Calu3 (cell line): ENCODE results near the gene BFSP2. TPM values are rescaled to one million over a fixed set of nuclear protein-coding genes. Genes with fewer than 3 reads are reported as not detected.
A peak's percentile ranks its signal among the peaks of the same experiment; 100 is the strongest.

Experiments
- Bru-seq: library from RNA; stranded (reverse); fragments of 400-500 nt; gene quantifications from one replicate; lab custom pipeline; 2021; lab: Mats Ljungman, UMichigan
- BruChase-seq, 2 experiments: library from RNA; stranded (reverse); fragments of 400-500 nt; gene quantifications; one replicate each; lab custom pipeline; 2021; lab: Mats Ljungman, UMichigan
- BruUV-seq: library from RNA; stranded (reverse); fragments of 400-500 nt; replicated peaks from 2 replicates; lab custom pipeline; 2021; lab: Mats Ljungman, UMichigan
- CTCF ChIA-PET: fragments of 300-600 bp; sonication (Branson Sonifier 250); formaldehyde crosslinking; loops from one replicate; lab custom pipeline; 2022; ENCODE audit warnings: antibody characterized with exemption; lab: Charles Lee
- DNase-seq: peaks from one replicate; pipeline ENCODE4 v3.0.0; 2022
- H3K27ac Mint-ChIP-seq: one replicate; pipeline ENCODE4 v1.8.0; 2022; ENCODE audit warnings: mixed read lengths; ENCODE audit not compliant: unreplicated experiment
- H3K27me3 Mint-ChIP-seq: one replicate; pipeline ENCODE4 v1.8.0; 2022; ENCODE audit warnings: mixed read lengths; ENCODE audit not compliant: unreplicated experiment
- H3K36me3 Mint-ChIP-seq: one replicate; pipeline ENCODE4 v1.8.0; 2022; ENCODE audit warnings: mild to moderate bottlenecking, moderate library complexity, mixed read lengths; ENCODE audit not compliant: insufficient read depth, unreplicated experiment
- H3K4me1 Mint-ChIP-seq: one replicate; pipeline ENCODE4 v1.8.0; 2022; ENCODE audit warnings: mild to moderate bottlenecking, low read depth, mixed read lengths; ENCODE audit not compliant: unreplicated experiment
- H3K4me3 Mint-ChIP-seq: one replicate; pipeline ENCODE4 v1.8.0; 2022; ENCODE audit warnings: mild to moderate bottlenecking, low read depth, moderate library complexity, mixed read lengths; ENCODE audit not compliant: unreplicated experiment
- H3K9me3 Mint-ChIP-seq: one replicate; pipeline ENCODE4 v1.8.0; 2022; ENCODE audit warnings: low read depth, mixed read lengths; ENCODE audit not compliant: unreplicated experiment
- intact Hi-C: fragments of 100-400 bp; cut with micrococcal nuclease; formaldehyde crosslinking; loops from one replicate; pipeline ENCODE4 v1.10.0; 2022; ENCODE audit not compliant: unreplicated experiment
- long read RNA-seq: library from polyadenylated mRNA; stranded (forward); transcript quantifications from one replicate; pipeline ENCODE4 v2.0.0, GENCODE V29; 2022
- total RNA-seq: library from RNA; stranded (reverse); gene quantifications from 2 replicates; pipeline ENCODE4 v1.2.3, GENCODE V29; 2022
- TF ChIP-seq, protein P1 (sequence below): fragments of 200-600 bp; IDR thresholded peaks from one replicate; pipeline ENCODE4 v1.8.0; 2022; ENCODE audit warnings: antibody characterized with exemption; ENCODE audit not compliant: unreplicated experiment

BFSP2 gene, protein sequence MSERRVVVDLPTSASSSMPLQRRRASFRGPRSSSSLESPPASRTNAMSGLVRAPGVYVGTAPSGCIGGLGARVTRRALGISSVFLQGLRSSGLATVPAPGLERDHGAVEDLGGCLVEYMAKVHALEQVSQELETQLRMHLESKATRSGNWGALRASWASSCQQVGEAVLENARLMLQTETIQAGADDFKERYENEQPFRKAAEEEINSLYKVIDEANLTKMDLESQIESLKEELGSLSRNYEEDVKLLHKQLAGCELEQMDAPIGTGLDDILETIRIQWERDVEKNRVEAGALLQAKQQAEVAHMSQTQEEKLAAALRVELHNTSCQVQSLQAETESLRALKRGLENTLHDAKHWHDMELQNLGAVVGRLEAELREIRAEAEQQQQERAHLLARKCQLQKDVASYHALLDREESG
- total RNA-seq, result not detected in 2 replicates
- percentile 1 among the genes with signal in this experiment for Bru-seq, nascent RNA
- BruChase-seq, experiment 1, labeled RNA remaining after a 6-hour chase, result percentile 1 among the genes with signal in this experiment
- not detected for BruChase-seq, experiment 2, labeled RNA remaining after a 2-hour chase
- long read RNA-seq, result 0 reads

DNA sequence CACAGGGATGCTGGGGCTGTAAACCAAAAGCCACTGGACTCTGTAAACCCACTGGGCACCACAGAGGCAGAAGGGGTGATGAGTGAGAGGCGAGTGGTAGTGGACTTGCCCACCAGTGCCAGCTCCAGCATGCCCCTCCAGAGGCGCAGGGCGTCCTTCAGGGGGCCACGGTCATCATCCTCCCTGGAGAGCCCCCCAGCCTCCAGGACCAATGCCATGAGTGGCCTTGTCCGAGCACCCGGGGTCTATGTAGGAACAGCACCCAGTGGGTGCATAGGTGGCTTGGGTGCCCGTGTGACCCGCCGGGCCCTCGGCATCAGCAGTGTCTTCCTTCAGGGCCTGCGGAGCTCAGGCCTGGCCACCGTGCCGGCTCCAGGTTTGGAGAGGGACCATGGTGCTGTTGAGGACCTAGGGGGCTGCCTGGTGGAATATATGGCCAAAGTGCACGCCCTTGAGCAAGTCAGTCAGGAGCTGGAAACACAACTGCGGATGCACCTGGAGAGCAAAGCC, at the start of gene BFSP2:
Gene BFSP2, plus strand, starts transcription at position 51 of the 510 bp plus-strand sequence. Its CDS starts 28 bp downstream, at position 79.
- no peaks in the 10 kb centered on the region for H3K4me1 Mint-ChIP-seq
- BruUV-seq, result no TSS peak
- intact Hi-C loops, result no loop called here
- no peaks in the 10 kb centered on the region for H3K9me3 Mint-ChIP-seq
- H3K4me3 Mint-ChIP-seq, result no peak within 1 kb of the TSS
- peaks cover 73% of the 10 kb centered on the region for H3K27me3 Mint-ChIP-seq
- TF ChIP-seq, protein P1, sequence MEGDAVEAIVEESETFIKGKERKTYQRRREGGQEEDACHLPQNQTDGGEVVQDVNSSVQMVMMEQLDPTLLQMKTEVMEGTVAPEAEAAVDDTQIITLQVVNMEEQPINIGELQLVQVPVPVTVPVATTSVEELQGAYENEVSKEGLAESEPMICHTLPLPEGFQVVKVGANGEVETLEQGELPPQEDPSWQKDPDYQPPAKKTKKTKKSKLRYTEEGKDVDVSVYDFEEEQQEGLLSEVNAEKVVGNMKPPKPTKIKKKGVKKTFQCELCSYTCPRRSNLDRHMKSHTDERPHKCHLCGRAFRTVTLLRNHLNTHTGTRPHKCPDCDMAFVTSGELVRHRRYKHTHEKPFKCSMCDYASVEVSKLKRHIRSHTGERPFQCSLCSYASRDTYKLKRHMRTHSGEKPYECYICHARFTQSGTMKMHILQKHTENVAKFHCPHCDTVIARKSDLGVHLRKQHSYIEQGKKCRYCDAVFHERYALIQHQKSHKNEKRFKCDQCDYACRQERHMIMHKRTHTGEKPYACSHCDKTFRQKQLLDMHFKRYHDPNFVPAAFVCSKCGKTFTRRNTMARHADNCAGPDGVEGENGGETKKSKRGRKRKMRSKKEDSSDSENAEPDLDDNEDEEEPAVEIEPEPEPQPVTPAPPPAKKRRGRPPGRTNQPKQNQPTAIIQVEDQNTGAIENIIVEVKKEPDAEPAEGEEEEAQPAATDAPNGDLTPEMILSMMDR, result no peak
- CTCF ChIA-PET, result no interaction called here
- no peak within 1 kb of the TSS for H3K27ac Mint-ChIP-seq
- H3K36me3 Mint-ChIP-seq, result no peaks in the 10 kb centered on the region
- DNase-seq, result no peak

DNA sequence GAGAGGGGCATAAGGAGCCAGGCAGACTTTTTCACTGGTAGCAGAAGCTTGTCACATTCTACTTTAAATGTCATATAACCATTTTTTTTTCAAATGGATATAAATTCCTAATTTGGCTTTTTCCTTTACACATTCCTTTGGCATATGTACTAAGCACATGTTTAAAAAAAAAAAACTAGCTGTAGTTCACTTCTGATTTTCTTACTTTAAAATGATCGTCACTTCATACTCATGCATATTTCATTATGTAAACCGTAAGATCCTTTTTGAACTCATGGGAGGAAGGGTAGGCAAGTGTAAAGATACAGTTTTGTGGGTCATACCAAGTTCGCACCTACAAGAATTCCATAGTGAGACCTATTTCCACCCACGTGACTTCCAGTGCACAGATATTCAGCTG, 45.1 kb upstream of the BFSP2 start:
- CTCF ChIA-PET, result no interaction called here
- Mint-ChIP-seq H3K9me3 (peaks cover 6% of the 10 kb centered on the region), H3K4me1 (no peaks in the 10 kb centered on the region), H3K27ac (no peak overlapping the region), H3K4me3 (no peak overlapping the region), H3K36me3 (no peaks in the 10 kb centered on the region), H3K27me3 (peaks cover 99% of the 10 kb centered on the region)
- DNase-seq, result no peak
- intact Hi-C loops, result no loop called here
- TF ChIP-seq, protein P1, result no peak
- BruUV-seq, result no TSS peak

DNA sequence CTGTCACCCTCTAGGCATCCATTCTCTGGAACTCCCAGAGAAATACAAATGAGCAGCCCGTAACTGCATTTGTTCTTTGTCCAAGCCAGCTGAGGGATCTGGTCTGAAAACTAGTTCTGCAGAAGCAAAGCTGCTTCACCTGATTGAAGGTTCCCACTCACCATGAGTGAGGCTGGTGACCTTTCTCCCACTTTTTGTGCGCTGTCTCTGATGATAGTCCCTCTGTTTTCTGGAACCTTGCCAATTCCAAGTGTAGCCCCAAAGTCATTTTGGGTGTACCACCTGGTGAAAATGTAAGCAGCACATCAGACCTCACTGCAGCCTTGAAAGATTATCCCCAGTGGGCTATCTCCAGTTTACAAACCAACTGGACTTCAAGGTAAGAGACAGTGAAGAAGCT, 39.4 kb upstream of the BFSP2 start:
- peaks cover 97% of the 10 kb centered on the region for H3K27me3 Mint-ChIP-seq
- CTCF ChIA-PET, result no interaction called here
- DNase-seq, result no peak
- TF ChIP-seq, protein P1, result no peak
- no TSS peak for BruUV-seq
- H3K4me3 Mint-ChIP-seq, result no peak overlapping the region
- H3K4me1 Mint-ChIP-seq, result no peaks in the 10 kb centered on the region
- no peaks in the 10 kb centered on the region for H3K36me3 Mint-ChIP-seq
- intact Hi-C loops, result no loop called here
- peaks cover 6% of the 10 kb centered on the region for H3K9me3 Mint-ChIP-seq
- no peak overlapping the region for H3K27ac Mint-ChIP-seq

DNA sequence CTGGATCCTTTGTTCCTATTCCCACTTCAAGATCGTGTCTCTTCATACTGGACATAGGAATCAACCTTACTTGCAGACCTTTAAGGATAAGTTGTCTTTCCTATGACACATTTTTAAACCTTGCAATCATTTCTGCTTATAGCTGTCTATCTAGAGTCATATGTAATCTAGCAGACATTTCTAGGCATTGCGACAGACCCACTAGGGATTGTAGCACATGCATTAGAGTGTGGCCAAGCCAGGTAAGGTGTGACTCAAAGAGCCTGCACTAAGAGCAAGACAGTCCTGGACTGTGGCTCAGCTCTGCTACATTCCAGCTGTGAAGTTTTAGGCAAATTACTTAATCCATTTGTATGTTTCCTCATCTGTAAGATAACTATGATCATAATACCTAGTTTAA, 38.8 kb upstream of the BFSP2 start:
- Mint-ChIP-seq H3K36me3 (no peaks in the 10 kb centered on the region), H3K4me1 (no peaks in the 10 kb centered on the region), H3K4me3 (no peak overlapping the region), H3K27me3 (peaks cover 97% of the 10 kb centered on the region), H3K27ac (no peak overlapping the region), H3K9me3 (peaks cover 6% of the 10 kb centered on the region)
- CTCF ChIA-PET, result interaction anchor here (0.8 to 1.5 kb wide), 2 partner anchors 10 to 31 kb away, joined by 3 to 9 read pairs; no protein-coding TSS in a partner anchor
- DNase-seq, result no peak
- TF ChIP-seq, protein P1, result no peak
- intact Hi-C loops, result no loop called here
- BruUV-seq, result no TSS peak
